Natural killer cell (primary cell): ENCODE measurements around the gene ARHGAP11B.
"Not testable (repeated sequence)": the region's sequence is repeated elsewhere in the genome, so short reads cannot be mapped to it uniquely, and the experiment has no call there.

Source experiments
- ATAC-seq, 3 donors: fragments of 150-1000 bp in 2 of 3; fragments of 200-7000 bp in 1 of 3; cut with Tn5 transposase; 1 replicate in 1 of 3; 2 replicates in 2 of 3; pipeline ENCODE4 v1.10.0; 2021; ENCODE audit warnings: mild to moderate bottlenecking in 2 of 3, moderate library complexity in 2 of 3
- DNase-seq, 2 donors: peaks; one replicate each; pipeline versions ENCODE4 v3.0.0 to v3.0.0-alpha.2; 2013 to 2021; ENCODE audit warnings: mixed read lengths in 1 of 2
- H3K27ac ChIP-seq: one replicate; pipeline ENCODE4 v1.5.1; 2013; ENCODE audit warnings: mild to moderate bottlenecking, low read length
- H3K27me3 ChIP-seq: one replicate; pipeline ENCODE4 v1.6.1; 2013; ENCODE audit warnings: low read length; ENCODE audit not compliant: control insufficient read depth, insufficient read depth
- H3K36me3 ChIP-seq: one replicate; pipeline ENCODE4 v1.6.1; 2013; ENCODE audit warnings: low read length; ENCODE audit not compliant: control insufficient read depth, insufficient read depth
- H3K4me1 ChIP-seq: one replicate; pipeline ENCODE4 v1.6.1; 2013; ENCODE audit warnings: low read length; ENCODE audit not compliant: control insufficient read depth, insufficient read depth
- H3K4me3 ChIP-seq: one replicate; pipeline ENCODE4 v1.5.1; 2013; ENCODE audit warnings: low read length
- H3K9me3 ChIP-seq: one replicate; pipeline ENCODE4 v1.6.1; 2013; ENCODE audit warnings: low read length; ENCODE audit not compliant: control insufficient read depth, insufficient read depth
- H3K27ac Mint-ChIP-seq, 2 donors: one replicate each; pipeline ENCODE4 v1.8.0; 2022; ENCODE audit warnings: mild to moderate bottlenecking in 2 of 2, mixed read lengths in 2 of 2, moderate library complexity in 1 of 2
- H3K27me3 Mint-ChIP-seq, 2 donors: one replicate each; pipeline ENCODE4 v1.8.0; 2022; ENCODE audit warnings: low read depth in 2 of 2, mixed read lengths in 2 of 2
- H3K36me3 Mint-ChIP-seq: one replicate; pipeline ENCODE4 v1.8.0; 2022; ENCODE audit warnings: mixed read lengths
- H3K4me1 Mint-ChIP-seq, 2 donors: one replicate each; pipeline ENCODE4 v1.8.0; 2022; ENCODE audit warnings: mixed read lengths in 2 of 2
- H3K4me3 Mint-ChIP-seq: one replicate; pipeline ENCODE4 v1.8.0; 2022; ENCODE audit warnings: mild to moderate bottlenecking, moderate library complexity, mixed read lengths
- H3K9me3 Mint-ChIP-seq, 2 donors: one replicate each; pipeline ENCODE4 v1.8.0; 2022; ENCODE audit warnings: mixed read lengths in 2 of 2
- CTCF ChIP-seq: fragments of 200-600 bp; IDR thresholded peaks from one replicate; pipeline ENCODE4 v1.8.0; 2022; ENCODE audit warnings: antibody characterized with exemption
- WGBS: methylation state at CpG from one replicate; pipeline ENCODE4 v1.1.7; 2013; ENCODE audit warnings: missing lambda C conversion rate; ENCODE audit not compliant: insufficient coverage; 5-methylcytosine and 5-hydroxymethylcytosine counted together
- intact Hi-C: fragments of 100-400 bp; cut with micrococcal nuclease; formaldehyde crosslinking; loops from one replicate; pipeline ENCODE4 v1.14.2; 2022

Gene ARHGAP11B

DNA sequence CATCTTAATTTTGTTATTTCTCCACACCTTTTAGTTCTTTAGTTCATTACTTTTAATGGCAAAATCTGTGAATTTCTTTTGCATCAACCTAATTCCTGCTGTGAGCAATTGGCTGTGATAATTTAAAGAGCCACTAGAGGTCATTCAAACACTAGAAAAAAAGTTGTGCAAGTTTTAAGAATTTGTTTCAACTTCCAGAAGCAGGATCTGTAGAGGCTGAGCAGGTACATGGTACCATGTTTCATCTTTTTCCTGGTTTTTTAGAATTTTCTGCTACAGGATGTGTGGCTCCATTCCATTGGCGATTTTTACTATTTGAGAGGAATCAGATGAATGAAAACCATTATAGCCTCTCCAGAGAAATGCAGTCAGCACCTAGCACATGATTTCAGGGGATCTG is 35.2 kb downstream of the ARHGAP11B start:
- H3K36me3 Mint-ChIP-seq, H3K4me3 ChIP-seq, H3K36me3 ChIP-seq, H3K9me3 Mint-ChIP-seq, ATAC-seq, H3K27ac Mint-ChIP-seq, H3K4me1 ChIP-seq, H3K27me3 Mint-ChIP-seq, H3K9me3 ChIP-seq, H3K4me3 Mint-ChIP-seq, H3K27ac ChIP-seq, H3K4me1 Mint-ChIP-seq, H3K27me3 ChIP-seq: not testable (repeated sequence)
- intact Hi-C loops, result loop anchor here (2.0 kb wide), 1 partner anchor 468 kb away; no protein-coding TSS in a partner anchor
- TF ChIP-seq CTCF, result peak; percentile 30
- peak in 1 of 2 donors; percentile 55 for DNase-seq
- 100% methylated on average over 1 of the region's 1 CpG for WGBS

DNA sequence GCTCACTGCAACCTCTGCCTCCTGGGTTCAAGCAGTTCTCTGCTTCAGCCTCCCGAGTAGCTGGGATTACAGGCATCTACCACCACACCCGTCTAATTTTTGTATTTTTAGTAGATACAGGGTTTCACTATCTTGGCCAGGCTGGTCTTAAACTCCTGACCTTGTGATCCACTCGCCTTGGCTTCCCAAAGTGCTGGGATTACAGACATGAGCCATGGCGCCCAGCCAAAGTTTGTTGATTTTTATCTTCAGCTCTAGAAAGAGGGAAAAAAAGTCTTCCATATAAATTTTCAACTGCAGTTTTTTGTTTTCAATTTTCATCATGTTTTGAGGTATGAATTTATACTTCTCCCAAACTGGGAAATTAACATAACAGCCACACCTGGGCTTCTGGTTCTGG is 43.7 kb downstream of the ARHGAP11B start:
- 97% methylated on average over 3 of the region's 4 CpGs for WGBS
- H3K27me3 ChIP-seq, H3K4me3 Mint-ChIP-seq, DNase-seq, H3K27me3 Mint-ChIP-seq, H3K4me1 Mint-ChIP-seq, H3K36me3 Mint-ChIP-seq, H3K4me1 ChIP-seq, H3K4me3 ChIP-seq, H3K9me3 Mint-ChIP-seq, ATAC-seq, H3K9me3 ChIP-seq, H3K36me3 ChIP-seq, H3K27ac Mint-ChIP-seq, H3K27ac ChIP-seq, intact Hi-C loops: not testable (repeated sequence)

DNA sequence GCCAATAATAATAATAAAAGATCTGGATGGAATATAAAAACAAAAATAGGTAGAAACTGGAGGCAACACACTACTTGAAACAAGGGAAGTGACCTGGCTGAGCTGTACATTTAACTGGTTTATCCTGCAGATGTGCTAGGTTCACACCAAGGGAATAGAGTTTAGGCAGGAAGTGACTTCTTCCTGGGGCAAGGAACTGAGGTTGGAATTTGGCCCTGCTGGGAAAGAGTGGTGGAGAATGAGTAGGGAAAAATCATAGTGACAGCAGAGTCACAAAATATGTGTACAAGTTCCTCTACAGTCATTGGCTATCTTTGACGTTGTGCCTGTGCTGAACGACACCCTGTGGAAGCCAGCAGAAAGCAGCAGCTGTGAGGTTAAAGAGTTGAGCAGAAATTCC is 44.1 kb downstream of the ARHGAP11B start:
- H3K36me3 ChIP-seq, result no peaks in the 10 kb centered on the region
- TF ChIP-seq CTCF, result no peak
- no peaks in the 10 kb centered on the region for H3K27me3 Mint-ChIP-seq
- no peak overlapping the region for H3K27ac Mint-ChIP-seq
- H3K9me3 Mint-ChIP-seq, result no peaks in the 10 kb centered on the region
- intact Hi-C loops, result no loop called here
- ATAC-seq (no peak), DNase-seq (no peak)
- no peaks in the 10 kb centered on the region for H3K9me3 ChIP-seq
- H3K27ac ChIP-seq, result no peak overlapping the region
- no peaks in the 10 kb centered on the region for H3K4me1 ChIP-seq
- 95% methylated on average over 2 of the region's 2 CpGs for WGBS
- no peaks in the 10 kb centered on the region for H3K36me3 Mint-ChIP-seq
- no peaks in the 10 kb centered on the region for H3K27me3 ChIP-seq
- H3K4me1 Mint-ChIP-seq, result no peaks in the 10 kb centered on the region
- no peak overlapping the region for H3K4me3 Mint-ChIP-seq
- H3K4me3 ChIP-seq, result no peak overlapping the region

DNA sequence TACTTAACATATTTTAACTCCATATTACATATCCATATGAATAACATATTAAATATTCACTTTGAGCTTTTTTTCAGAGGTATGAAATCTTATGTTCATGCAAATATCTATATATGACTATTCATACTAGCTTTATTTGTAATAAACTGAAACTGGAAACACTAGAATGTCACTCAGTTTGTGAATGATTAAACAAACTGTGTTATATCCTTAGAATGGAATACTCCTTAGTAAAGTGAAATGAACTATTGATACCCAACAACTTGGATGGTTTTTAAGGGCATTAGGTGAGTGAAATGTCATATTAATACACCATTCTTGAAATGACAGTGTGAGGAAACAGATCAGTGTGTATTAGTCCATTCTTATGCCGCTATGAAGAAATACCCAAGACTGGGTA is 45.4 kb downstream of the ARHGAP11B start:
- no peak overlapping the region for H3K27ac Mint-ChIP-seq
- WGBS, result 82% methylated on average over 1 of the region's 1 CpG

More for the DNA sequence above, 45.4 kb downstream of the ARHGAP11B start:
- Histone ChIP-seq H3K36me3 (no peaks in the 10 kb centered on the region), H3K4me1 (no peaks in the 10 kb centered on the region), H3K4me3 (no peak overlapping the region), H3K27me3 (no peaks in the 10 kb centered on the region), H3K27ac (no peak overlapping the region), H3K9me3 (no peaks in the 10 kb centered on the region)
- Mint-ChIP-seq H3K9me3 (no peaks in the 10 kb centered on the region), H3K27me3 (no peaks in the 10 kb centered on the region), H3K36me3 (no peaks in the 10 kb centered on the region), H3K4me1 (no peaks in the 10 kb centered on the region), H3K4me3 (no peak overlapping the region)
- no peak for ATAC-seq
- no peak for DNase-seq
- TF ChIP-seq CTCF, result no peak
- intact Hi-C loops, result no loop called here
